HG02885 (cell line): ENCODE measurements around the gene CTXN1.

Experiments used
- ATAC-seq: cut with Tn5 transposase; IDR thresholded peaks from one replicate; pipeline ENCODE4 v1.9.1; 2021; ENCODE audit warnings: mild to moderate bottlenecking; ENCODE audit not compliant: unreplicated experiment, poor library complexity

Gene CTXN1

GRCh38 chr19:7916103-7916954 lies 9.6 kb downstream of the CTXN1 start:
- no peak for ATAC-seq

GRCh38 chr19:7915250-7916102 lies 10.5 kb downstream of the CTXN1 start:
- no peak for ATAC-seq

- no peak for ATAC-seq
Observed at GRCh38 chr19:7914598-7915045, 11.3 kb downstream of the CTXN1 start, which contains the start of gene TGFBR3L. TSS of gene TGFBR3L (plus strand) at chr19:7914830.

GRCh38 chr19:7914099-7914498 lies 11.8 kb downstream of the CTXN1 start:
- no peak for ATAC-seq

- ATAC-seq, result no peak
Observed at GRCh38 chr19:7913652-7914051, 12.3 kb downstream of the CTXN1 start.

- no peak for ATAC-seq
Observed at GRCh38 chr19:7912697-7913564, 13.0 kb downstream of the CTXN1 start.

- no peak for ATAC-seq
Observed at GRCh38 chr19:7912144-7912696, 13.7 kb downstream of the CTXN1 start.

- ATAC-seq, result no peak
Observed at GRCh38 chr19:7911508-7912143, 14.3 kb downstream of the CTXN1 start.

GRCh38 chr19:7910321-7911161 lies 15.4 kb downstream of the CTXN1 start:
- ATAC-seq, result no peak

GRCh38 chr19:7909471-7910067 lies 16.4 kb downstream of the CTXN1 start:
- ATAC-seq, result no peak

- ATAC-seq, result no peak
Observed at GRCh38 chr19:7908742-7909461, 17.0 kb downstream of the CTXN1 start.

- ATAC-seq, result no peak
Observed at GRCh38 chr19:7908078-7908699, 17.7 kb downstream of the CTXN1 start.

- no peak for ATAC-seq
Observed at GRCh38 chr19:7907544-7907943, 18.4 kb downstream of the CTXN1 start.

GRCh38 chr19:7907122-7907521 lies 18.8 kb downstream of the CTXN1 start:
- ATAC-seq, result no peak

GRCh38 chr19:7905859-7906258 lies 20.1 kb downstream of the CTXN1 start:
- ATAC-seq, result no peak

GRCh38 chr19:7905268-7905667 lies 20.7 kb downstream of the CTXN1 start:
- no peak for ATAC-seq
